Cardiac septum (tissue), 1 donor: ENCODE data around the gene TEDC2. TPM values are rescaled to one million over a fixed set of nuclear protein-coding genes. Genes with fewer than 3 reads are reported as not detected.

Experiments used
- DNase-seq: peaks from one replicate; pipeline ENCODE4 v3.0.0-alpha.2; 2020; ENCODE audit warnings: low spot score
- intact Hi-C: fragments of 100-400 bp; cut with DNase I; formaldehyde crosslinking; loops from one replicate; pipeline ENCODE4 v1.14.0; 2022
- total RNA-seq: library from RNA; stranded (reverse); fragmentation: NEBNext Ultra II Directional; extraction: Animal tissue kit (Norgen Biotek cat#: 25700); gene quantifications from one replicate; pipeline ENCODE4 v1.2.1, GENCODE V29; 2021
- donor health status: DM: no; HTN: no; CAD: no.

Gene TEDC2
- total RNA-seq, 1 donor from 2014 or later: 0.51 TPM

DNA sequence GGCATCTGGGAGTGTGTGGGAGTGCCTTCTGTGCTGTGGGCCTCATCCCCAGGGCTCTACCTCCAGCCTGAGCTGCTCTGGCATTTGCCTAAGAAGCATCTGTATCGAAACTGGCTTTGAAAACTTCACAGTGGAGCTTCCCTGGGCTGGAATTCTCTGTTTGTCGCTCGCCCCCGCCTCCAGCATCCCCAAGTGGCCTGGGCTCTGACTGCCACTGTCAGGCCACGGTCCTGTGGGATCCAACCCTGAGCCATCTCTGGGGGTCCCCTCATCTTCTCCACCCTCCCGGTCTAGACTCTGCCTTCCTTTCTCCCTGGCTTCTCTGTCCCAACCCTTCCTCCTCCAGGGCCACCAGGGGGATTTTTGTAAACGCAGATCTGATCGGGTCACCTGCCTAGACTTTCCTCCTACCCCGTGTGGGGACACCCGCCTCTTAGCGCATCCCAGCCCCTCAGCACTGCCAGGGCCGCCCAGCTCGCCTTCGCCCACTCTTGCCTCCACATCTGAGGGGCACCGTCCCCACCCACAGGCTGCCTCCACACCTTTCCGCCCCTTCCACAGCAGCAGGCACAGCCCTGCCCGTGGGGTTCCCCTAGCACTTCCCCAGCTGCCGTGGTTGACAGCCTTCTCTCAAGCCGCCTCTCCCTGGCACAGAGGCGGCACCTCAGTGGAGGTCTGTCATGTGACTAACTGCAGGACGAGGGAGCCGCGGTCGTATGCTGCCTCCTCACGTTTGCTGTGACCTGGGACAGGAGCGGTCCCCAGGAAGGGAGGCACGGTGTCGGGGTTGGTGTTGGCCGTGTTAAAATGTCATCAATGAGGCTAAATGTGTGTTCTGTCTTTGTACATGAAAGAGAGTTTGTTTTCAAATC lies 27.0 kb downstream of the TEDC2 start:
- intact Hi-C loops: loop anchor here (10.0 kb wide), 1 partner anchor 152 kb away; no protein-coding TSS in a partner anchor
- no peak for DNase-seq

DNA sequence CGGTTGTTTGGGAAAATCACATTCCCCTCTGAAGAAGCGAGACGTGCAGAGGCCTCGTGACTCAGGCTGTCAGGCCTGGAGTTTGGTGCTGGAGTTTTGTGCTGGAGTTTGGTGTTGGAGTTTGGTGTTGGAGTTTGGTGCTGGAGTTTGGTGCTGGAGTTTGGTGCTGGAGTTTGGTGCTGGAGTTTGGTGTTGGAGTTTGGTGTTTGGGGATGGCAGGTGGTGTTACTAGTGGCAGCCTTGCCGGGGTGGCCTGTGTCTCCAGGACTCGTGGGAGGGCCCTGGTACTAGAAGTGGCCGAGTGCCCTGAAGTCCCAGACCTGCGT lies 27.6 kb downstream of the TEDC2 start:
- no peak for DNase-seq
- intact Hi-C loops: loop anchor here (10.0 kb wide), 1 partner anchor 153 kb away; no protein-coding TSS in a partner anchor

DNA sequence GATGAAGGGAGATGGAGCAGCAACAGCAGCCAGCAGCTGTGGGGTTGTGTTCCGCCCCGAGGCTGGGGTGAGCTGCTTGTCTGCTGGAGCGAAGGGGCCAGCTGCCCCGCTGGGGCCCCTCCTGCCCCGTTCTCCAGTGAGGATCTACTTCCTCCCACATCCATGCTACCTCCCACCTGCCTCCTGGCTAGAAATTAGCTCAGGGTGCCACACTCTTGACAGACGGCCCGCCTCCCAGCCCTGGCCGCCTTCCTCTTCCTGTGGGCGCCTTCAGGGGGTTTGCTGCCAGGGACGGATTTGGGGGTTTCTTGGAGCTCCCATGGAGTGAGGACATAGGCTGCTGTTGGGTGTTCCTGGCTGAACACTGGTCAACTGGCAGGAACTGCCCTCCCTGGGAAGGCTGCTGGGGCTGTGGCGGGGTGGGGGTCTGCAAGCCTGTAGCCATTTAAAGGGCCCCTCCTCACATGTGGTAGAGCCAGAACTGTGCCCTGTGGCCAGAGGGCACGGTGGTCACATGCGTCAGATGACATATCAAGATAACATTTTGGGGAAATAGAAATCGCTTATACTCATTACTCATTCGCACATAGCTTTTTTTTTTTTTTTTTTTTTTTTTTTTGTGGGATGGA lies 28.1 kb downstream of the TEDC2 start:
- intact Hi-C loops: loop anchor here (10.0 kb wide), 1 partner anchor 153 kb away; no protein-coding TSS in a partner anchor
- DNase-seq: no peak

DNA sequence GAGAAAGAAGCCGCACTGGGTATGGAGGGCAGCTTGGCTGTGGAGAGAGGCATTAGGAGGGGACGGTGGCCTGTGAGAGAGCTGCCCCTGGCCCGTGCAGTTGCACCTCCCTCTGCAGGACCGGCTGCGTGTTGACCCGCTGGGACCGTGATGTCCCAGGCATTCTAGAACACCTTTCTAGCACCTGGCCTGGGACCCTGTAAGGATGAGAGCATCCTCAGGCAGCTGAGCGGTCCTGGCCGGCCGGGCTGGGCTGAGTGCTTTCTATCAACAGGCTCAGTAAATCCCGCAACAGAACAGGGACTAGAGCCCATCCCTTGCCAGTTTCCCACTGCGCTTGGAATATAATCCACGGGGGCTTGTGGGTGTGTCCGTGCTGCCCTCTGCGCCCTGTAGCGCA lies 29.7 kb downstream of the TEDC2 start:
- no peak for DNase-seq
- intact Hi-C loops: loop anchor here (10.0 kb wide), 1 partner anchor 155 kb away; no protein-coding TSS in a partner anchor

DNA sequence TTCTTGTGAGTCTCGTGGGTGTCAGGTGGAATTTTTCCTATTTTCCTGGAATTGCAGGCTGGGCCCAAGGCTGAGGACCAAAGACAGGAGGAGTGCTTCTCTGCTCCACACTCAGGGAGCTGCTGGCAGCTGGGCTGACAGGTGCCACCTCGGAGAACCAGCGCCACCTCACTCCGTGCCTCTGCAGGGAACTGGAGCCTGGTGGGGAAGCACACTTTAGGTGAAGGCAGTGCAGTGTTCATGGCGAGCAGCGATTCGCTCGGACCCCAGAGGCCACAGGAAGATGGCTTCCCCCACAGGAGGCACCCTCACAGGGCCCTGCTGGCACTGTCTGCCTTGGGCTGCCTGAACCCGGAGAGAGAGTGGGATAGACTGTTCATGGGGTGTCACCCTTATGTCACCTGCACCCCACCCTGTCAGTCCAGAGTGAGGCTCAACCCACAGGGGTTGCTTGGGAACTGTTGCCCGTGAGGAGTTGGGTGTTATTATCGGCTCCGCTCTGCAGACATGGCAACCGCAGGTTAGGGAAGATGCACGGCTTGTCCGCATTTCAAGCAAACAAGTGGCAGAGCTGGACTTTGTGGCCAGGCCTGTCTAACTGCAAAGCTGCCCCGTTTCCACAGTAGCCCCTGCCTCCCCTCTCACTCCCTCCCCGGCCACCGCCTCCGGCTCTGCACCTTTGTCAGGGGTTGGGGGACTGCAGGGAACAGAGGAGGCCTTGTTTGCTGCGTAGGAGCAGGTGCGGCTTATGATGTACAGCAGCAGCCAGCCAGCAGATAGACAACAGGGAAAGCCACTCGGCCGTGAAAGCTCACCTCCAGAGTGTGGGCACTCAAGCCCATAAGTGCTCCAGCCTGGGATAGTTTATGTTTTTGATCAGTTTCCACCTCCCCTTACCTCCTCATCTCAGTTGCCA lies 30.5 kb downstream of the TEDC2 start:
- DNase-seq: no peak
- intact Hi-C loops: no loop called here

DNA sequence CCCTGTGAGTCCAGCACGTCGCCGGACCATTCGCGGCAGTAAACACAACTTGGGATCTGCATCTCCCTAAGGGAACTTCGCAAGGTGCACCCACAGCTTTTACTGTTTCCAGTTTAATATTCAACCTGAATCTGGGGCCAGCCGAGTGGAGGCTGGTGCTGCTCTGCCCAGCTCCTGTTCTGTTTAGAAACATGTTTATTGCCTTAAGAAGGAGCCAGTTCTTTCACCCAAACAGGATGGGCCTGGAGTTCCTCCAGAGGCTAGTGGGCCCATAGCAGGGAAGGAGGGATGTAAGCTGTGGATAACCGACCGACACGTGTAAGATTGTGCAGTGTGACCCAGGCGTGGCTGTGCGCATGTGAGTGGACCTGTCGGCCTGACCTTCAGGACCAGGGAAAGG lies 32.4 kb downstream of the TEDC2 start:
- intact Hi-C loops: no loop called here
- no peak for DNase-seq

DNA sequence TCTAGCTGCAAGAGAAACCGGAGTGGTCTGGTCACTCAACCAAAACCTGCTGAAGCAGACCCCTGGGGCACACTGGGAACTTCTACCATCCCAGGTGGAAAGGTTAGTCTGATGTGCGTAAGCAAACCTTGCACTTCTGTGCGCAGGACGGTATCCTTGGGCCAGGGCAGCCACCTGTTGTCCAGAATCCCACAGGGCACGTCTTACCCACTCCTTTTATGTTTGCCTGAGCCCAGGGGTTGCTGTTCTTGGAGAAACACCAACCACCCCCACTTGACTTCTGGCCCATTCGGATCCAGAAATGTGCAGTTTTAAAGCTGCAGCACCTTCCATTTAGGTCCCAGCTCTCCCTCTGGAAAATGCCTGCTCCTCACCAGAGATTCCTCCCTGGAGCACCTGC lies 33.7 kb downstream of the TEDC2 start:
- intact Hi-C loops: no loop called here
- DNase-seq: no peak

DNA sequence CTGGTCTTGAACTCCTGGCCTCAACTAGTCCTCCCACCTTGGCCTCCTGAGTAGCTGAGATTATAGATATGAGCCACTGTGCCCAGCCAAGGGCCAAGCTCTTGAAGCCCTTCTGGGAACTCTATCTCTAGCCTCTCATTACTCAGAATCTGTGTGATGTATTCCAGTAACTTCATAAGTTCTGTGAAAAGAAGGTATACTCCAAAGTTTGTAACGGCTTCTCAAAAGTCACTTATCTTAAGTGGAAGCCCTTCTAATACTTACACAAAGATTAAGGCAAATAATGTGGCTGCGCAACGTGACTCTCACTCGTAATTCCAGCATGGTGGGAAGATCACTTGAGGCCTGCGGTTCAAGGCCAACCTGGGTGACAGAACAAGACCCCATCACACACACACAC lies 34.7 kb downstream of the TEDC2 start:
- no peak for DNase-seq
- intact Hi-C loops: loop anchor here (5.0 kb wide), 1 partner anchor 67 kb away; the partner anchor contains the start of gene CCNF

DNA sequence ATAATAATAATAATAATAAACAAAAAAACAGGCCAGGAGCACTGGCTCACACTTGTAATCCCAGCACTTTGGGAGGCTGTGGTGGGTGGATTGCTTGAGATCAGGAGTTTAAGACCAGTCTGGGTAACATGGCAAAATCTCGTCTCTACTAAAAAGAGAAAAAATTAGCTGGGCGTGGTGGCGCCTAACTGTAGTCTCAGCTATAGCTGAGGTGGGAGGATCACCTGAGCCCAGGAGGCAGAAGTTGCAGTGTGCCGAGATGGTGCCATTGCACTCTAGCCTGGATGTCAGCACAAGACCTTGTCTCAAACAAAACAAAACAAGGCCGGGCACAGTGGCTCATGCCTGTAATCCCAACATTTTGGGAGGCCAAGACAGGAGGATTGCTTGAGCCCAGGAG lies 35.1 kb downstream of the TEDC2 start:
- intact Hi-C loops: loop anchor here (5.0 kb wide), 1 partner anchor 68 kb away; the partner anchor contains the start of gene CCNF
- no peak for DNase-seq

DNA sequence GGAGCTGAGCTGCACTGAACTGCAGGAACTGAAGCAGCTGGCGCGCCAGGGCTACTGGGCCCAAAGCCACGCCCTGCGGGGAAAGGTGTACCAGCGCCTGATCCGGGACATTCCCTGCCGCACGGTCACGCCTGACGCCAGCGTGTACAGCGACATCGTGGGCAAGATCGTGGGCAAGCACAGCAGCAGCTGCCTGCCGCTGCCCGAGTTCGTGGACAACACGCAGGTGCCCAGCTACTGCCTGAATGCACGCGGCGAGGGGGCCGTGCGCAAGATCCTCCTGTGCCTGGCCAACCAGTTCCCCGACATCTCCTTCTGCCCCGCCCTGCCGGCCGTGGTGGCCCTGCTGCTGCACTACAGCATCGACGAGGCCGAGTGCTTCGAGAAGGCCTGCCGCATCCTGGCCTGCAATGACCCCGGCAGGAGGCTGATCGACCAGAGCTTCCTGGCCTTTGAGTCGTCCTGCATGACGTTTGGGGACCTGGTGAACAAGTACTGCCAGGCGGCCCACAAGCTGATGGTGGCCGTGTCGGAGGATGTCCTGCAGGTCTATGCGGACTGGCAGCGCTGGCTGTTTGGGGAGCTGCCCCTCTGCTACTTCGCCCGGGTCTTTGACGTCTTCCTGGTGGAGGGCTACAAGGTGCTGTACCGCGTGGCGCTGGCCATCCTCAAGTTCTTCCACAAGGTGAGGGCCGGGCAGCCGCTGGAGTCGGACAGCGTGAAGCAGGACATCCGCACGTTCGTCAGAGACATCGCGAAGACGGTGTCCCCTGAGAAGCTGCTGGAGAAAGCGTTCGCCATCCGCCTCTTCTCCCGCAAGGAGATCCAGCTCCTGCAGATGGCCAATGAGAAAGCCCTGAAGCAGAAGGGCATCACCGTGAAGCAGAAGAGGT lies 36.6 kb downstream of the TEDC2 start:
- no peak for DNase-seq
- intact Hi-C loops: loop anchor here (5.0 kb wide), 1 partner anchor 69 kb away; the partner anchor contains the start of gene CCNF

DNA sequence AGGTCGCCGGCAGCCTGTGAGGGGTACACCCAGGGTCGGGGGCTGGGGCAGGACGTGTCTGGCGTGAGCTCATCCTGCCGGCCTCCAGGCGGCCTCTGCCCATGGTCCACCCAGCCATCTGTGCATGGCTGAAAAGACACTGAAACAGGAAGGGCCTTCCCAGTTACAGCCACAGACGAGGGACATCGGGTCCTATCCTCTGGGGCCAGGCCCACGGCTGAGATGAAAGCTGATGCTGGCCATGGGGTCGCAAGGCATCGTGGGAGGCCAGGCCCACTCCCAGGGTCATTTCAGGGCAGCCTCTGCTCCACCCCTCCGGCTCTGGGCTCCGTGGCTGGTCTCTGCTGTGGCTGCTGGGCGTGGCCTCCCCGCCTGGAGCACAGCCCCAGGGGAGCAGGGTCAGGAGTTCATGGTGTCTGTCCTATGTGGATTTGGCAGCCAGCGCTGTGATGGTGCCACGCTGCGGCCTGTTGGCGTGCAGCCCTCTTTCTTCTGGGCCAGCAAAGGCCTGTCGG lies 37.3 kb downstream of the TEDC2 start:
- intact Hi-C loops: loop anchor here (5.0 kb wide), 1 partner anchor 70 kb away; the partner anchor contains the start of gene CCNF
- DNase-seq: no peak

DNA sequence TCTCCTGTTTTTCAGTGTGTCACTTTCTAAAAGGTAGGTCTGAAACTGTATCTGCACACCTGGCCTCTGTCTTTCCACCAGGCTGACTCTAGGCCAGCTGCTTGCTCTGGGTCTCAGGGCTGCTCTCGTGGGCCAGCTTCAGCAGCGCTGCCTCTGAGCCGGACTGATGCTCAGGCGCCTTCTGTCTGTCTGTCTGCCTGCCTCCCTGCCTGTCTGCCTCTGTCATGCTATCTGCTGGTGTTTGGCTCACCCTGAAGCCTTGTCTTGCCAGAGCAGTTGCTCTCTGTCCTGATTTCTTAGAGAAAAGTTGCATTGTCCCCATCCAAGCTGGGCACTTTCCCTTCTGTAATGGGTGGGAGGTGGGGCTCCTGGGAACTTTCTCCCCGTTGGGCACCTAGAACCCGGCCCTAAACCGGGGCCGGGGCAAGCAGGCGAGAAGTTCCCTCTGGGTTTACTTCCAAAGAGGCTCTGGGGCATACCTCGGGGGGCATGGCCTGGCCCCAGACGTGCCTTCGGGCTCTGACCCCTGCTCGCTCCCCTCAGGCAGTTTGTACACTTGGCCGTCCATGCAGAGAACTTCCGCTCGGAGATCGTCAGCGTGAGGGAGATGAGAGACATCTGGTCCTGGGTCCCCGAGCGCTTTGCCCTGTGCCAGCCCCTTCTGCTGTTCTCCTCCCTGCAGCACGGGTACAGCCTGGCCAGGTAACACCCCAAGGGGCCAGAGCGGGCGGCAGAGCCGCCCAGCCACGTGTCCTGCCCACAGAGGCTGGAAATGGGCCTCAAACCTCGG lies 38.0 kb downstream of the TEDC2 start:
- no peak for DNase-seq
- intact Hi-C loops: loop anchor here (5.0 kb wide), 1 partner anchor 71 kb away; the partner anchor contains the start of gene CCNF

DNA sequence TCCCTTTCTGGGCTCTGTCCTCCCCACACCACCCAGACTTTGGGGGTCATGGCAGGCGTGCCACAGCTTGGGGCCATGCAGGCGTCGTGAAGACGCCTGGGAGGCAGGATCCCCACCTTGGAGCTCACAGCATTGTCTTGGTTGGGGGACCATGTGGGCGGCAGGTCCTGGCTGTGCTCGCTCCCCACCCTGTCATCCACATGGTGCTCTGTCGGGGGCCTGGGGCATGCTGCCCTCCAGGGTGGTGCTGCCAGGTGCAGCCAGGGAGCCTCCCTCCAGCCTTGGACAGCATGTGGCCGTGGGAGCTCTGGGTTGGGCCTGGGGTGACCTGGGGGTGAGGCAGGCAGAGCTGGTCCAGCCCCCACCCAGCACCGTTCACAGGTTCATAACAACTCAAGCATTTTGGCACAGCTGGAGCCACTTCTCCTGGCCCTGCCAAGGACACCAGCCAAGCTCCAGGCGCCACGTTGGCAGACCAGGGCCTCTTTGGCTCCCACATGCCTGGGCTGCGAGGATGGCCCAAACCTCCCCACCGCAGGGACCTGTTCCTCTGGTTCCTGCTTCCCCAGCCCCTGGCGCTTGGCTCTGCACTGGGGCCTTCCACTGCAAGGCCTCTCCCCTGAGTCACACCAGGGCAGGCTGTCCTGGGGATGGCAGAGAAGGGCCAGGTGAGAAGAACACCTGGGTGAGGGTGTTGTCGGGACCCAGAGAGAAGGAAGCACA lies 38.8 kb downstream of the TEDC2 start:
- intact Hi-C loops: loop anchor here (5.0 kb wide), 1 partner anchor 71 kb away; the partner anchor contains the start of gene CCNF
- DNase-seq: no peak

DNA sequence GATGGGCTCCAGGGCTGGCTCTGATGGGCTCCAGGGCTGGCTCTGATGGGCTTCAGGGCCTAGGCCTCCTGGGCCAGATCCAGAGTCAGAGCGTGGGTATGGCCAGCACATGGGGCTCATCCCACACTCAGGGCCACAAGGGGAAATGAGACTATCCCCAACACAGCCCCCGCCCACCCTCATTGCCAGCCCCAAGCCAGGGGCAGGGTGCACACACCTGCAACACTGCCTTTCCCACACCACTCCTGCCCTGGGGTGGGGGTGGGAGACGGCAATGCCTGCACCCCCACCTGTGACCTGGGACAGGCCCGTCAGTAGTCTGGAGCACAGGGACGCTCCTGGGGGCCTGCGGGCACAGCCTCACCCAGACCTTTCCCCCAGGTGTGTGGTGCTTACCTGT lies 39.5 kb downstream of the TEDC2 start:
- DNase-seq: no peak
- intact Hi-C loops: loop anchor here (5.0 kb wide), 1 partner anchor 72 kb away; the partner anchor contains the start of gene CCNF

DNA sequence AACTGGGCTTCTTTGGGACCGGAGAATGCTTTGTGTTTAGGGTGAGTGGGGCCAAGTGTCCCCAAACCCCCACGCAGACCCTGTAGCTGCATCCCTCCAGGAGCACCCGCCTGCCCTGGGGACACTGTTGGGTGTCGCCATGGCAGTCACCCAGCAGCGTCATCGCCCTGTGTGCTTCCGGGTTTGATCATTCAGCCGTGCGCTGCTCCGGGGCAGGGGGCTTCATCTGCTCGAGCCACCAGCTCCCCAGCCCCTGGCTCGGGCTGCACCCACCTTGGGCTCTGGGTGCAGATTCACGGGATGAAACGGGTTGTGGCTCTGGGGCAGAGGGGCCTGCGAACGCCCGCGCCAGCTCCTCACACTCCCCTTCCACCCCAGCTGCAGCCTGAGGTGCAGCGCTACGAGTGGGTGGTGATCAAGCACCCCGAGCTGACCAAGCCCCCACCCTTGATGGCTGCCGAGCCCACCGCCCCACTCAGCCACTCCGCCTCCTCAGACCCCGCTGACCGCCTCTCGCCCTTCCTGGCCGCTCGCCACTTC lies 40.1 kb downstream of the TEDC2 start:
- no peak for DNase-seq
- intact Hi-C loops: loop anchor here (2.0 to 10.0 kb wide), 3 partner anchors 73 to 475 kb away; partner anchors contain the start of genes ABCA3, CCNF and NHERF2

DNA sequence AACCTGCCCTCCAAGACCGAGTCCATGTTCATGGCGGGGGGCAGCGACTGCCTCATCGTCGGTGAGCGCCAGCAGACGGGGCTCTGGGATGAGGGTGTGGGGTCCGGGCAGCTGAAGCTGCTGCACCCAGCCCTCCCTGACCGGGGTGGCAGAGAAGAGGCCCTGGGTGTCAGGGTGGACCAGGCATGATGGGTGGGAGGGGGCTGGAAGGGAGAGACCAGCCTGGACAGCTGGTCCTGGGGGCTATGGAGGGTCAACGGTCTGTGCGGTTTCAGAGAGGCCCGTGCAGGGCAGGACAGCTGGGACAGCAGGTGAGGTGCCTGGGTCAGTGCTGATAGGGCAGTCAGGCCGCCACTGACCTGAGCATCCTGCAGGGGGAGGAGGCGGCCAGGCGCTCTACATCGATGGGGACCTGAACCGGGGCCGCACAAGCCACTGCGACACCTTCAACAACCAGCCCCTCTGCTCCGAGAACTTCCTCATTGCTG lies 40.6 kb downstream of the TEDC2 start:
- DNase-seq: no peak
- intact Hi-C loops: loop anchor here (2.0 to 10.0 kb wide), 2 partner anchors 160 to 476 kb away; partner anchors contain the start of genes ABCA3 and NHERF2
